ENCODE results near the gene ZNF43.
"Not testable (repeated sequence)": the region's sequence is repeated elsewhere in the genome, so short reads cannot be mapped to it uniquely, and the experiment has no call there.

ZNF43 gene

GRCh38 chr19:21848706-21849105, 12.7 kb upstream of the ZNF43 start:
- no peaks in the 10 kb centered on the region for H3K9me3 ChIP-seq (ENCODE audit: control insufficient read depth, low read depth, low read length)
- no peaks in the 10 kb centered on the region for H3K27me3 ChIP-seq (ENCODE audit: control insufficient read depth, insufficient read depth, low read length)
- H3K27ac ChIP-seq (ENCODE audit: low read length), result no peak overlapping the region
- peaks cover 65% of the 10 kb centered on the region for H3K36me3 ChIP-seq (ENCODE audit: control insufficient read depth, low read depth, low read length)
- H3K9ac ChIP-seq (ENCODE audit: low read length), result no peak overlapping the region
- H3K4me1 ChIP-seq (ENCODE audit: control insufficient read depth, low read depth, low read length), result peaks cover 8% of the 10 kb centered on the region
- H3K4me3 ChIP-seq (ENCODE audit: low read length), result no peak overlapping the region

DNA sequence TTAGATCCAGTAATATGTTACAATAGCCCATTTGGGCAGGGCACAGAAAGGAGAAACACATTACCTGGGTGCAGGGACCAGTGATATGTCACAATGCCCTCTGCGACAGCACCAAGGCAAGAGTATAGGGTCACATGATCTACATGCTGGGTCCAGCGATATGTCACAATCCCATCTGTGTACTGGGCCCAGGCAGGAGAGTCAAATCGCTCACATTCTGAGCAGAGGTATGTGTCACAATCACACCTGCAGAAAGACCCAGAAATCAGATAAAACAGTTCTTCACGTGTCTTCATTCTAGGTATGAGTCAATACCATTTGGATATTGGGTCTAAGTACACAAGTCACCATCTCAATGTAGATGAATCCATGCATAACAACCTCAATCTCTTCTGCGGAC, 7.1 kb upstream of the ZNF43 start:
- Histone ChIP-seq H3K36me3 (ENCODE audit: control insufficient read depth, low read depth, low read length) (peaks cover 92% of the 10 kb centered on the region), H3K9ac (ENCODE audit: low read length) (no peak overlapping the region), H3K4me1 (ENCODE audit: control insufficient read depth, low read depth, low read length) (no peaks in the 10 kb centered on the region), H3K27me3 (ENCODE audit: control insufficient read depth, insufficient read depth, low read length) (no peaks in the 10 kb centered on the region), H3K27ac (ENCODE audit: low read length) (no peak overlapping the region), H3K4me3 (ENCODE audit: low read length) (no peak overlapping the region), H3K9me3 (ENCODE audit: control insufficient read depth, low read depth, low read length) (no peaks in the 10 kb centered on the region)

- peaks cover 82% of the 10 kb centered on the region for H3K36me3 ChIP-seq (ENCODE audit: control insufficient read depth, low read depth, low read length)
- no peaks in the 10 kb centered on the region for H3K9me3 ChIP-seq (ENCODE audit: control insufficient read depth, low read depth, low read length)
- H3K9ac ChIP-seq (ENCODE audit: low read length), result no peak overlapping the region
- no peak overlapping the region for H3K4me3 ChIP-seq (ENCODE audit: low read length)
- peaks cover 2% of the 10 kb centered on the region for H3K4me1 ChIP-seq (ENCODE audit: control insufficient read depth, low read depth, low read length)
- H3K27me3 ChIP-seq (ENCODE audit: control insufficient read depth, insufficient read depth, low read length), result no peaks in the 10 kb centered on the region
- H3K27ac ChIP-seq (ENCODE audit: low read length), result no peak overlapping the region
These were observed 5.6 kb upstream of the ZNF43 start for GRCh38 chr19:21841488-21842097.

DNA sequence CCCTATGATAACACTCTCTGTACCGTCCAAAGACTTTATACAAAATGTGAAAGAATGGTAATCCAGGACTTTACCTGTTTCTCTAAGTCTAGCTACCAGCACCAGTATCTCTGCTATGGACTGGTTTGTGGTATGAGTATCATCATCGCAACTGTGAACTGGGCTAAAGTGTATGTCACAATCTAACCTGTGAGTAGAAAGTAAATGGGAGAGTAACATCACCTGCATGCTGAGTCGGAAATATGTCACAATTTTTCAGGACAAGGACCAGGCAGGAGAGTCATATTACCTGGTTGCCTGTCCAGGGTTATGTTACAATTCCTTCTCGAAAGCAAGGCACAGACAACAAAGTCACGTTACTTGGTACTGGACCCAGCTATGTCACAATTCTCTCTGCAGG, 5.1 kb upstream of the ZNF43 start:
- no peak overlapping the region for H3K27ac ChIP-seq (ENCODE audit: low read length)
- H3K9me3 ChIP-seq (ENCODE audit: control insufficient read depth, low read depth, low read length), result no peaks in the 10 kb centered on the region
- H3K36me3 ChIP-seq (ENCODE audit: control insufficient read depth, low read depth, low read length), result peaks cover 77% of the 10 kb centered on the region
- no peak overlapping the region for H3K4me3 ChIP-seq (ENCODE audit: low read length)
- H3K27me3 ChIP-seq (ENCODE audit: control insufficient read depth, insufficient read depth, low read length), result no peaks in the 10 kb centered on the region
- H3K9ac ChIP-seq (ENCODE audit: low read length), result no peak overlapping the region
- peaks cover 5% of the 10 kb centered on the region for H3K4me1 ChIP-seq (ENCODE audit: control insufficient read depth, low read depth, low read length)

DNA sequence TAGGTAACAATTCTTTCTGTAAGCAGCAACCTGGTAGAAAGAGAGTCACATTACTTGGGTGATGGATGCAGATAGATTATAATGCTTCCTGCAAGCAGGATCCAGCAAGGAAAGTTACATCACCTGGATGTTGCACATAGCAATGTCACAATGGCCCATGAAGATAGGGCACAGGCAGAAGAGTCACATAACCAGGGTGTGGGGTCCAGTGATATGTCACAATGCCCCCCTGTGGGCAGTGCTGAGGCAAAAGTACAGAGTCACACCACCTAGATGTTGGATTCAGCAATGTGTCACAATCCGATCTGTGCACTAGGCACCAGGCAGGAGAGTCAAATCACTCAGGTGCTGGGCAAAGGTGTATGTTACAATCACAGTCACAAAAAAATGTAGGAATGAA, 4.0 kb upstream of the ZNF43 start:
- Histone ChIP-seq H3K27me3 (ENCODE audit: control insufficient read depth, insufficient read depth, low read length) (no peaks in the 10 kb centered on the region), H3K4me3 (ENCODE audit: low read length) (no peak overlapping the region), H3K27ac (ENCODE audit: low read length) (no peak overlapping the region), H3K36me3 (ENCODE audit: control insufficient read depth, low read depth, low read length) (peaks cover 66% of the 10 kb centered on the region), H3K4me1 (ENCODE audit: control insufficient read depth, low read depth, low read length) (peaks cover 5% of the 10 kb centered on the region), H3K9ac (ENCODE audit: low read length) (no peak overlapping the region), H3K9me3 (ENCODE audit: control insufficient read depth, low read depth, low read length) (no peaks in the 10 kb centered on the region)

DNA sequence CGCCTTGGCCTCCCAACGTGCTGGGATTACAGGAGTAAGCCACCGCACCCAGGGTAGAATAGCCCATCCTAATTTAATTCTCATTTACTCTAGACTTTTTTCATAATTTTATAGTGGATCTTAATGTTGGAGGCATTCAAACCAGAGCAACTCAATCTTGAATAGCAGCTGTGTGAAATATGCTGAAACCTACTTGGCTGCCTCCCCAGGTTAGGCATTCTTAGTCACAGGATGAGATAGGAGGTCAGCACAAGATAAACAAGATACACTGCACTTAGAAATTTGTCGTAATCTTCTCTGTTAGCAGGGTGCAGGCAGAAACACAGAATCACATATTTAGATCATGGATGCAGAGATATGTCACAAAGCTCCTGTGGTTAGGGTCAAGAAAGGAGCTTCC, 2.7 kb upstream of the ZNF43 start:
- H3K36me3 ChIP-seq (ENCODE audit: control insufficient read depth, low read depth, low read length), result peaks cover 56% of the 10 kb centered on the region
- H3K4me1 ChIP-seq (ENCODE audit: control insufficient read depth, low read depth, low read length), result peaks cover 5% of the 10 kb centered on the region
- no peaks in the 10 kb centered on the region for H3K9me3 ChIP-seq (ENCODE audit: control insufficient read depth, low read depth, low read length)
- no peak overlapping the region for H3K27ac ChIP-seq (ENCODE audit: low read length)
- H3K4me3 ChIP-seq (ENCODE audit: low read length), result no peak overlapping the region
- H3K27me3 ChIP-seq (ENCODE audit: control insufficient read depth, insufficient read depth, low read length), result no peaks in the 10 kb centered on the region
- H3K9ac ChIP-seq (ENCODE audit: low read length), result no peak overlapping the region

GRCh38 chr19:21835429-21835809, 563 bp downstream of the ZNF43 start:
- Histone ChIP-seq H3K4me1 (ENCODE audit: control insufficient read depth, low read depth, low read length) (peaks cover 5% of the 10 kb centered on the region), H3K27me3 (ENCODE audit: control insufficient read depth, insufficient read depth, low read length) (no peaks in the 10 kb centered on the region), H3K9ac (ENCODE audit: low read length) (peak overlapping the region; percentile 97), H3K9me3 (ENCODE audit: control insufficient read depth, low read depth, low read length) (no peaks in the 10 kb centered on the region), H3K36me3 (ENCODE audit: control insufficient read depth, low read depth, low read length) (peaks cover 25% of the 10 kb centered on the region), H3K27ac (ENCODE audit: low read length) (peak overlapping the region; percentile 98), H3K4me3 (ENCODE audit: low read length) (peak overlapping the region; percentile 73)

DNA sequence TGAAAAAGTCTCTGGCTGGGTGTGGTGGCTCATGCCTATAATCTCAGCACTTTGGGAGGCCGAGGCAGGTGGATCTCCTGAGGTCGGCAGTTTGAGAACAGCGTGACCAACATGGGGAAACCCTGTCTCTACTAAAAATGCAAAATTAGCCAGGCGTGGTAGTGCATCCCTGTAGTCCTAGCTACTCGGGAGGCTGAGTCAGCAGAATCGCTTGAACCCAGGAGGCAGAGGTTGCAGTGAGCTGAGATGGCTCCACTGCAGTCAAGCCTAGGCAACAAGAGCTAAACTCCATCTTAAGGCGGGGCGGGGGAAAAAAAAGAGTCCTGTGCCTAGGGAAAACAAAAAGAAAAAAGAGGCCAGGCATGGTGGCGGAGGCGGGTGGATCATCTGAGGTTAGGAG, 2.2 kb downstream of the ZNF43 start:
- no peaks in the 10 kb centered on the region for H3K9me3 ChIP-seq (ENCODE audit: control insufficient read depth, low read depth, low read length)
- H3K4me3 ChIP-seq (ENCODE audit: low read length), result no peak overlapping the region

DNA sequence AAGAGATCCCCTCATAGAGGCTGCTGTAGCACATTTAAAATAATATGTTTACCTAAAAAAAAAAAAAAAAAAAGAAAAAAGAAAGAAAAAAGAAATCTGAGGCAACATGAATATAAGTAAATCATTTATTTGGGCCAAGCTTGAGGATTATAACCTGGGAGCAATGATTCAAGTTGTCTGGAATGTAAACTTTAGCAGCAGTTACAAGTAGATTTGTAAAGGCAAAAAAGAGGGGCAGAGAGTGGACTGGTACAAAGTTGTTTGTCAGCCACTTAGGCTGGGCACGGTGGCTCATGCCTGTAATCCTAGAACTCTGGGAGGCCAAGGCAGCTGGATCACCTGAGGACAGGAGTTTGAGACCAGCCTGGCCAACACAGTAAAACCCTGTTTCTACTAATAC, 11.3 kb downstream of the ZNF43 start:
- no peaks in the 10 kb centered on the region for H3K4me1 ChIP-seq (ENCODE audit: control insufficient read depth, low read depth, low read length)
- no peak overlapping the region for H3K9ac ChIP-seq (ENCODE audit: low read length)
- H3K36me3 ChIP-seq (ENCODE audit: control insufficient read depth, low read depth, low read length), result peaks cover 13% of the 10 kb centered on the region
- no peak overlapping the region for H3K27ac ChIP-seq (ENCODE audit: low read length)
- H3K4me3 ChIP-seq (ENCODE audit: low read length), result no peak overlapping the region
- H3K27me3 ChIP-seq (ENCODE audit: control insufficient read depth, insufficient read depth, low read length), result no peaks in the 10 kb centered on the region
- peaks cover 9% of the 10 kb centered on the region for H3K9me3 ChIP-seq (ENCODE audit: control insufficient read depth, low read depth, low read length)

More for the DNA sequence above, 2.2 kb downstream of the ZNF43 start:
- Histone ChIP-seq H3K27ac (ENCODE audit: low read length) (no peak overlapping the region), H3K27me3 (ENCODE audit: control insufficient read depth, insufficient read depth, low read length) (no peaks in the 10 kb centered on the region), H3K4me1 (ENCODE audit: control insufficient read depth, low read depth, low read length) (peaks cover 5% of the 10 kb centered on the region), H3K9ac (ENCODE audit: low read length) (no peak overlapping the region), H3K36me3 (ENCODE audit: control insufficient read depth, low read depth, low read length) (peaks cover 8% of the 10 kb centered on the region)

- Histone ChIP-seq H3K9ac (ENCODE audit: low read length) (no peak overlapping the region), H3K4me1 (ENCODE audit: control insufficient read depth, low read depth, low read length) (no peaks in the 10 kb centered on the region), H3K36me3 (ENCODE audit: control insufficient read depth, low read depth, low read length) (peaks cover 25% of the 10 kb centered on the region), H3K27me3 (ENCODE audit: control insufficient read depth, insufficient read depth, low read length) (no peaks in the 10 kb centered on the region), H3K4me3 (ENCODE audit: low read length) (no peak overlapping the region), H3K27ac (ENCODE audit: low read length) (no peak overlapping the region), H3K9me3 (ENCODE audit: control insufficient read depth, low read depth, low read length) (peaks cover 19% of the 10 kb centered on the region)
These were observed 12.8 kb downstream of the ZNF43 start for GRCh38 chr19:21823224-21823623.

DNA sequence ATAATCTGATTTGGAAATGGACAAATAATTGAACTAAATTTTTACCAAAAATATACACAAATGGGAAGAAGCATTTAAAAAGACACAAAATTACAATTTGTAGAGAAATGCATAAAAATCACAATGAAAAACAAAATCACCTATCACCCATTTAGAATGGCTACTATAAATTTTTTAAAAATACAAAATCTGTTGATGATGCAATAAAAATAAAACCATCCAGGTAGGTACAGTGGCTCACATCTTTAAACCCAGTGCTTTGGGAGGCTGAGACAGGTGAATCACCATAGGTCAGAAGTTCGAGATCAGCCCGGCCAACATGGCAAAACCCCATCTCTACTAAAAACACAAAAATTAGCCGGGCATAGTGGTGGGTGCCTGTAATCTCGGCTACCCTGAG, 23.5 kb downstream of the ZNF43 start:
- peaks cover 78% of the 10 kb centered on the region for H3K36me3 ChIP-seq (ENCODE audit: control insufficient read depth, low read depth, low read length)
- H3K4me3 ChIP-seq (ENCODE audit: low read length), result no peak overlapping the region
- no peak overlapping the region for H3K27ac ChIP-seq (ENCODE audit: low read length)
- peaks cover 77% of the 10 kb centered on the region for H3K9me3 ChIP-seq (ENCODE audit: control insufficient read depth, low read depth, low read length)
- H3K9ac ChIP-seq (ENCODE audit: low read length), result no peak overlapping the region
- no peaks in the 10 kb centered on the region for H3K27me3 ChIP-seq (ENCODE audit: control insufficient read depth, insufficient read depth, low read length)
- H3K4me1 ChIP-seq (ENCODE audit: control insufficient read depth, low read depth, low read length), result no peaks in the 10 kb centered on the region

DNA sequence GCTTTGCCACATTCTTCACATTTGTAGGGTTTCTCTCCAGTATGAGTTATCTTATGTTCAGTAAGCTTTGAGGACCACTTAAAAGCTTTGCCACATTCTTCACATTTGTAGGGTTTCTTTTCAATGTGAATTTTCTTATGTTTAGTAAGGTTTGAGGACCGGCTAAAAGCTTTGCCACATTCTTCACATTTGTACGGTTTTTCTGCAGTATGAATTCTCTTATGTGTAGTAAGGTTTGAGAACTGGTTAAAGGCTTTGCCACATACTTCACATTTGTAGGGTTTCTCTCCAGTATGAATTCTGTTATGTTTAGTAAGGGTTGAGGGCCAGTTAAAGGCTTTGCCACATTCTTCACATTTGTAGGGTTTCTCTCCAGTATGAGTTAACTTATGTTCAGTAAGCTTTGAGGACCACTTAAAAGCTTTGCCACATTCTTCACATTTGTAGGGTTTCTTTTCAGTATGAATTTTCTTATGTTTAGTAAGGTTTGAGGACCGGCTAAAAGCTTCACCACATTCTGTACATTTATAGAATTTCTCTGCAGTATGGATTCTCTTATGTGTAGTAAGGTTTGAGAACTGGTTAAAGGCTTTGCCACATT, 27.5 kb downstream of the ZNF43 start:
- not testable (repeated sequence) for H3K9ac ChIP-seq (ENCODE audit: low read length); H3K27me3 ChIP-seq (ENCODE audit: control insufficient read depth, insufficient read depth, low read length); H3K27ac ChIP-seq (ENCODE audit: low read length); H3K4me1 ChIP-seq (ENCODE audit: control insufficient read depth, low read depth, low read length); H3K4me3 ChIP-seq (ENCODE audit: low read length)
- H3K36me3 ChIP-seq (ENCODE audit: control insufficient read depth, low read depth, low read length), result peaks cover 45% of the 10 kb centered on the region
- H3K9me3 ChIP-seq (ENCODE audit: control insufficient read depth, low read depth, low read length), result peaks cover 81% of the 10 kb centered on the region

Data from iPS-18a (cell line).